Smooth muscle cell (in vitro differentiated cells): ENCODE data around the gene ATP6V0A4. TPM values are rescaled to one million over a fixed set of nuclear protein-coding genes. Genes with fewer than 3 reads are reported as not detected.

Experiments used
- DNase-seq: peaks from one replicate; lab custom pipeline; 2025; ENCODE audit not compliant: unreplicated experiment; lab: John Stamatoyannopoulos, UW
- H2AFZ ChIP-seq: fragments of 200-600 bp; sonication (generic); 2 replicates; pipeline ENCODE4 v1.6.0; 2016; ENCODE audit warnings: antibody characterized with exemption, low read depth, mild to moderate bottlenecking
- H3F3A ChIP-seq: fragments of 200-600 bp; sonication (generic); 2 replicates; pipeline ENCODE4 v1.6.0; 2017; ENCODE audit warnings: antibody characterized with exemption, low read depth
- H3K27ac ChIP-seq: fragments of 200-600 bp; sonication (generic); 2 replicates; pipeline ENCODE4 v1.5.1; 2016; ENCODE audit warnings: low read depth, mild to moderate bottlenecking
- H3K27me3 ChIP-seq: fragments of 200-600 bp; sonication (generic); 2 replicates; pipeline ENCODE4 v1.6.1; 2016; ENCODE audit warnings: low read depth, mild to moderate bottlenecking
- H3K36me3 ChIP-seq: fragments of 200-600 bp; sonication (generic); 2 replicates; pipeline ENCODE4 v1.5.1; 2016; ENCODE audit warnings: low read depth
- H3K4me1 ChIP-seq: fragments of 200-600 bp; sonication (generic); 2 replicates; pipeline ENCODE4 v1.5.1; 2016; ENCODE audit warnings: low read depth
- H3K4me2 ChIP-seq: fragments of 200-600 bp; sonication (generic); 2 replicates; pipeline ENCODE4 v1.6.0; 2016; ENCODE audit warnings: mild to moderate bottlenecking
- H3K4me3 ChIP-seq: fragments of 200-600 bp; sonication (generic); 2 replicates; pipeline ENCODE4 v1.5.1; 2016; ENCODE audit warnings: mild to moderate bottlenecking
- H3K79me2 ChIP-seq: fragments of 200-600 bp; sonication (generic); 2 replicates; pipeline ENCODE4 v1.6.0; 2016; ENCODE audit warnings: low read depth, mild to moderate bottlenecking
- H3K9ac ChIP-seq: fragments of 200-600 bp; sonication (generic); 2 replicates; pipeline ENCODE4 v1.6.0; 2016; ENCODE audit warnings: low read depth
- H3K9me3 ChIP-seq: fragments of 200-600 bp; sonication (generic); replicated peaks from 2 replicates; pipeline ENCODE4 v1.5.1; 2016; ENCODE audit warnings: low read depth
- H4K20me1 ChIP-seq: fragments of 200-600 bp; sonication (generic); 2 replicates; pipeline ENCODE4 v1.6.0; 2016; ENCODE audit warnings: low read depth
- WGBS: methylation state at CpG from one replicate; pipeline ENCODE4 v1.1.7; 2016; ENCODE audit warnings: low lambda C conversion rate; 5-methylcytosine and 5-hydroxymethylcytosine counted together
- polyA plus RNA-seq: library from polyadenylated mRNA; unstranded; fragments of >200 nt; fragmentation: Nextera tagmentation; extraction: Ambion mirVana; gene quantifications from 2 replicates; pipeline ENCODE4 v1.2.1, GENCODE V29; 2016
- total RNA-seq: library from RNA; depleted of rRNA; stranded (reverse); fragments of >200 nt; gene quantifications from 2 replicates; pipeline ENCODE4 v1.2.3, GENCODE V29; 2014
- TF ChIP-seq, protein P1 (sequence below): fragments of 200-600 bp; sonication (generic); IDR thresholded peaks from 2 replicates; pipeline ENCODE4 v1.5.1; 2017; ENCODE audit warnings: borderline replicate concordance, mild to moderate bottlenecking, antibody characterized with exemption; ENCODE audit not compliant: insufficient read depth, poor library complexity, severe bottlenecking

ATP6V0A4 gene
- total and polyA plus RNA-seq, 2 experiments from 2014 or later: 0.40 TPM; not detected in 1

- H3K27ac ChIP-seq: no peak overlapping the region
- H3K79me2 ChIP-seq: no peaks in the 10 kb centered on the region
- H3K4me1 ChIP-seq: no peaks in the 10 kb centered on the region
- no peaks in the 10 kb centered on the region for H4K20me1 ChIP-seq
- 96% methylated on average over 7 of the region's 7 CpGs for WGBS
- H3K36me3 ChIP-seq: no peaks in the 10 kb centered on the region
- no peaks in the 10 kb centered on the region for H3F3A ChIP-seq
- H3K9me3 ChIP-seq: no peaks in the 10 kb centered on the region
- DNase-seq: no peak
- no peak overlapping the region for H3K9ac ChIP-seq
- TF ChIP-seq, protein P1, sequence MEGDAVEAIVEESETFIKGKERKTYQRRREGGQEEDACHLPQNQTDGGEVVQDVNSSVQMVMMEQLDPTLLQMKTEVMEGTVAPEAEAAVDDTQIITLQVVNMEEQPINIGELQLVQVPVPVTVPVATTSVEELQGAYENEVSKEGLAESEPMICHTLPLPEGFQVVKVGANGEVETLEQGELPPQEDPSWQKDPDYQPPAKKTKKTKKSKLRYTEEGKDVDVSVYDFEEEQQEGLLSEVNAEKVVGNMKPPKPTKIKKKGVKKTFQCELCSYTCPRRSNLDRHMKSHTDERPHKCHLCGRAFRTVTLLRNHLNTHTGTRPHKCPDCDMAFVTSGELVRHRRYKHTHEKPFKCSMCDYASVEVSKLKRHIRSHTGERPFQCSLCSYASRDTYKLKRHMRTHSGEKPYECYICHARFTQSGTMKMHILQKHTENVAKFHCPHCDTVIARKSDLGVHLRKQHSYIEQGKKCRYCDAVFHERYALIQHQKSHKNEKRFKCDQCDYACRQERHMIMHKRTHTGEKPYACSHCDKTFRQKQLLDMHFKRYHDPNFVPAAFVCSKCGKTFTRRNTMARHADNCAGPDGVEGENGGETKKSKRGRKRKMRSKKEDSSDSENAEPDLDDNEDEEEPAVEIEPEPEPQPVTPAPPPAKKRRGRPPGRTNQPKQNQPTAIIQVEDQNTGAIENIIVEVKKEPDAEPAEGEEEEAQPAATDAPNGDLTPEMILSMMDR: no peak
- no peak overlapping the region for H3K4me3 ChIP-seq
- no peaks in the 10 kb centered on the region for H3K27me3 ChIP-seq
- H2AFZ ChIP-seq: no peak overlapping the region
- H3K4me2 ChIP-seq: no peak overlapping the region
Observed at GRCh38 chr7:138716889-138717288, 81.1 kb downstream of the ATP6V0A4 start.

- no peaks in the 10 kb centered on the region for H3K27me3 ChIP-seq
- TF ChIP-seq, protein P1: no peak
- no peaks in the 10 kb centered on the region for H3K9me3 ChIP-seq
- WGBS: 96% methylated on average over 7 of the region's 7 CpGs
- H3K27ac ChIP-seq: no peak overlapping the region
- no peak overlapping the region for H2AFZ ChIP-seq
- no peaks in the 10 kb centered on the region for H4K20me1 ChIP-seq
- no peaks in the 10 kb centered on the region for H3K79me2 ChIP-seq
- H3K4me3 ChIP-seq: no peak overlapping the region
- H3K4me2 ChIP-seq: no peak overlapping the region
- no peaks in the 10 kb centered on the region for H3K36me3 ChIP-seq
- no peaks in the 10 kb centered on the region for H3F3A ChIP-seq
- H3K9ac ChIP-seq: no peak overlapping the region
- no peaks in the 10 kb centered on the region for H3K4me1 ChIP-seq
- DNase-seq: no peak
Observed at GRCh38 chr7:138713191-138713590, 84.8 kb downstream of the ATP6V0A4 start.

DNA sequence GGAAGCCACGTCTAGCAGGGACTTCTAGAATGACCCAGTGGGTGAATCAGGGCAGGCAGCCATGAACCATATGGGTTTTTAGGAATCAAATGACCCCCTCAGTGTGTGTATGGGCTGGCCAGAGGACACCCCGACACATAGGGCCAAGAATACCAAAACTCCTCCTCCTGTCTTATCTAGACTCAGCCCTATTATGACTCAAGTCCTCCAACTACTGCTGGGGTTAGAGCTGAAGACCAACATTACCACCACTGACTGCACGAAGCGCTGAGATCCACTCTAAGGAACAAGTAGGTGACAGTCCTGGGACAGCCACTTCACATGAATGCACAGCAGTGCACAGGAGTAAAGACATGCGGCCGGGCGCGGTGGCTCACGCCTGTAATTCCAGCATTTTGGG lies 85.3 kb downstream of the ATP6V0A4 start:
- DNase-seq: no peak
- Histone ChIP-seq H3K79me2 (no peaks in the 10 kb centered on the region), H2AFZ (no peak overlapping the region), H3K9me3 (no peaks in the 10 kb centered on the region), H4K20me1 (no peaks in the 10 kb centered on the region), H3K4me3 (no peak overlapping the region), H3K27ac (no peak overlapping the region), H3K4me2 (no peak overlapping the region), H3K36me3 (no peaks in the 10 kb centered on the region), H3F3A (no peaks in the 10 kb centered on the region), H3K9ac (no peak overlapping the region), H3K27me3 (no peaks in the 10 kb centered on the region), H3K4me1 (no peaks in the 10 kb centered on the region)
- 82% methylated on average over 9 of the region's 9 CpGs for WGBS
- TF ChIP-seq, protein P1: no peak
